SU-DHL-6 (cell line): ENCODE data around the gene TTC3.

Source experiments
- EZH2phosphoT487 ChIP-seq: fragments of 200-600 bp; sonication (generic), shearing (Covaris generic); conservative IDR thresholded peaks from 2 replicates; pipeline ENCODE4 v1.6.1; 2018; ENCODE audit warnings: mild to moderate bottlenecking, antibody characterized with exemption, low read length, moderate library complexity, mixed read lengths
- TF ChIP-seq, protein P1 (sequence below): fragments of 200-600 bp; sonication (generic); IDR thresholded peaks from one replicate; pipeline ENCODE4 v1.5.1; 2017; ENCODE audit warnings: antibody characterized with exemption, mild to moderate bottlenecking, low read length, moderate library complexity; ENCODE audit not compliant: insufficient read depth, poor library complexity, severe bottlenecking

DNA sequence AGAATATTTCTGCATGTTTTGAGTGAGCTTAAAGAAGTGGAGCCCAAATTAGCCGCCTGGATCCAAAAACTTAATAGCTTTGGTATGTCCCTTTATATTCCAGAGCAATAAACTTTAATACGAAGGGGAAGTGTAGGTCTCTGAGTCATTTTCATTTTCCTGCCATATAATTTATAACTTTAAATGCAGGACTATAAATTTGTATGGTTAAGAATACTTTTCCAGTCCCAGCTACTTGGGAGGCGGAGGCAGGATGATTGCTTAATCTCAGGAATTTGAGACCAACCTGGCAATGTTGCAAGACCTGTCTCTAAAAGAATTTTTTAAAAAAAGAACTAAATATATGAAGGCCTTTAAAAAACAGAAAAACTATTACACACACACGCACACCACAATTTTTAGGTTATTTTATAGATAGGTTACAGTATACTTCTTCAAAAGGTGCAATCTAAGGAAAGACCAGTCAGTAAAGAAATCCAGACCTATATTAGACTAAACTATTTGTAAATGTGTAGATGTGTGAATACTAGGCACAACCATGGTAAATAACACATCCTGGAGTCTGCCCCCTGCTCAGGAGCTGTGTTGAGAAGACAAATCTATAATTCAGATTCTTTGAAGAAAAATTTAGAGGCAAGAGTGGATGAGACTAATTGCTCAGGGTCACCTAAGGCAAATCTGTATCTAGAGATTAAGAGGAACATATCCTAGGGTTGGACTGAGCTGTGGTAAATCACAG is 80.3 kb downstream of the TTC3 start:
- TF ChIP-seq, protein P1, sequence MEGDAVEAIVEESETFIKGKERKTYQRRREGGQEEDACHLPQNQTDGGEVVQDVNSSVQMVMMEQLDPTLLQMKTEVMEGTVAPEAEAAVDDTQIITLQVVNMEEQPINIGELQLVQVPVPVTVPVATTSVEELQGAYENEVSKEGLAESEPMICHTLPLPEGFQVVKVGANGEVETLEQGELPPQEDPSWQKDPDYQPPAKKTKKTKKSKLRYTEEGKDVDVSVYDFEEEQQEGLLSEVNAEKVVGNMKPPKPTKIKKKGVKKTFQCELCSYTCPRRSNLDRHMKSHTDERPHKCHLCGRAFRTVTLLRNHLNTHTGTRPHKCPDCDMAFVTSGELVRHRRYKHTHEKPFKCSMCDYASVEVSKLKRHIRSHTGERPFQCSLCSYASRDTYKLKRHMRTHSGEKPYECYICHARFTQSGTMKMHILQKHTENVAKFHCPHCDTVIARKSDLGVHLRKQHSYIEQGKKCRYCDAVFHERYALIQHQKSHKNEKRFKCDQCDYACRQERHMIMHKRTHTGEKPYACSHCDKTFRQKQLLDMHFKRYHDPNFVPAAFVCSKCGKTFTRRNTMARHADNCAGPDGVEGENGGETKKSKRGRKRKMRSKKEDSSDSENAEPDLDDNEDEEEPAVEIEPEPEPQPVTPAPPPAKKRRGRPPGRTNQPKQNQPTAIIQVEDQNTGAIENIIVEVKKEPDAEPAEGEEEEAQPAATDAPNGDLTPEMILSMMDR = no peak
- no peak for TF ChIP-seq EZH2phosphoT487
